Fibroblast of mammary gland (primary cell): ENCODE results near the gene OPCML.

Experiments
- DNase-seq: peaks from one replicate; pipeline ENCODE4 v3.0.0-alpha.2; 2010; ENCODE audit warnings: low read depth
- H3K4me3 ChIP-seq: 2 replicates; pipeline ENCODE4 v1.5.1; 2011; ENCODE audit warnings: low read depth, mild to moderate bottlenecking, low read length, moderate library complexity; ENCODE audit not compliant: control insufficient read depth
- TF ChIP-seq, protein P1 (sequence below): conservative IDR thresholded peaks from 2 replicates; pipeline ENCODE4 v1.5.1; 2011; ENCODE audit warnings: low read depth, low read length, inconsistent platforms; ENCODE audit not compliant: control insufficient read depth, insufficient read depth

OPCML gene

GRCh38 chr11:132640952-132641351, 891.3 kb downstream of the OPCML start:
- TF ChIP-seq, protein P1, sequence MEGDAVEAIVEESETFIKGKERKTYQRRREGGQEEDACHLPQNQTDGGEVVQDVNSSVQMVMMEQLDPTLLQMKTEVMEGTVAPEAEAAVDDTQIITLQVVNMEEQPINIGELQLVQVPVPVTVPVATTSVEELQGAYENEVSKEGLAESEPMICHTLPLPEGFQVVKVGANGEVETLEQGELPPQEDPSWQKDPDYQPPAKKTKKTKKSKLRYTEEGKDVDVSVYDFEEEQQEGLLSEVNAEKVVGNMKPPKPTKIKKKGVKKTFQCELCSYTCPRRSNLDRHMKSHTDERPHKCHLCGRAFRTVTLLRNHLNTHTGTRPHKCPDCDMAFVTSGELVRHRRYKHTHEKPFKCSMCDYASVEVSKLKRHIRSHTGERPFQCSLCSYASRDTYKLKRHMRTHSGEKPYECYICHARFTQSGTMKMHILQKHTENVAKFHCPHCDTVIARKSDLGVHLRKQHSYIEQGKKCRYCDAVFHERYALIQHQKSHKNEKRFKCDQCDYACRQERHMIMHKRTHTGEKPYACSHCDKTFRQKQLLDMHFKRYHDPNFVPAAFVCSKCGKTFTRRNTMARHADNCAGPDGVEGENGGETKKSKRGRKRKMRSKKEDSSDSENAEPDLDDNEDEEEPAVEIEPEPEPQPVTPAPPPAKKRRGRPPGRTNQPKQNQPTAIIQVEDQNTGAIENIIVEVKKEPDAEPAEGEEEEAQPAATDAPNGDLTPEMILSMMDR = no peak
- H3K4me3 ChIP-seq = no peak overlapping the region
- DNase-seq = no peak

DNA sequence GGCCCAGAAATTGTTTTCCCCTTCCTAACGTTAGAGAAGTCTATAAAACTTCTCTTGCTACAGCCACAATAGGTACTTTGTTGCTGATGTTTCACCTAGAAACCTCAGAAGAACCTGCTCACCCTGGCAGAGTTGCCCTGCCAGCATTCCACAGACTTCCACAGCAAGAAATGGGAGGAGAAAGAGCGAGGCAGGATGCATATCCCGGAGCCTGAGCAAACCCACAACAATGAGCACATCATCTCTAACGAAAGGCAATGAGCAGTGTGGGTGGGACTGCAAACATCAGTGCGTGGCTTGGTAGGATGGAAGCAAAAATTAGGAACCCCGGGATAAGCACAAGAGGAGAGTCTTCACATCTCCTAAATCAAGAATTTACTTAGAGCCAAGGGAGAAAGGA, 892.3 kb downstream of the OPCML start:
- TF ChIP-seq, protein P1 = no peak
- no peak overlapping the region for H3K4me3 ChIP-seq
- no peak for DNase-seq

- DNase-seq = no peak
- H3K4me3 ChIP-seq = no peak overlapping the region
- TF ChIP-seq, protein P1 = no peak
These were observed 892.9 kb downstream of the OPCML start for GRCh38 chr11:132639403-132639802.

DNA sequence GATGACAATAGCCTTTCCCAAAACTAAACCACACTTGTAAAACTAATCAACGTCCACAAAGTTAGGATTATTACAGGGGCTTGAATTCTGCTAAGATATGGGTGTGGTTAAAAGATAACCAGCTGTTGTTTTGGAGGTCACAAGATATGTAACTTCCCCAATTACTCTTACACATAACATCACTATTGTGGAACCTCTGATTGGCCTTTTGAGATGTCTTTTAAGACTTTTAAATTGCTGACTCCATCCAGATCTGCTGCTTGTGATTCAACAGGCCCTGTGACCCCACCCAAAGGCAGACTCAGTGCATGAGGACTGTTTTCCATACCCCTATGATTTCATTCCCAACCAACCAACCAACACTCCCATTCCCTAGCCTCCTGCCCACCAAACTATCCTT, 893.9 kb downstream of the OPCML start:
- TF ChIP-seq, protein P1 = no peak
- no peak for DNase-seq
- no peak overlapping the region for H3K4me3 ChIP-seq

DNA sequence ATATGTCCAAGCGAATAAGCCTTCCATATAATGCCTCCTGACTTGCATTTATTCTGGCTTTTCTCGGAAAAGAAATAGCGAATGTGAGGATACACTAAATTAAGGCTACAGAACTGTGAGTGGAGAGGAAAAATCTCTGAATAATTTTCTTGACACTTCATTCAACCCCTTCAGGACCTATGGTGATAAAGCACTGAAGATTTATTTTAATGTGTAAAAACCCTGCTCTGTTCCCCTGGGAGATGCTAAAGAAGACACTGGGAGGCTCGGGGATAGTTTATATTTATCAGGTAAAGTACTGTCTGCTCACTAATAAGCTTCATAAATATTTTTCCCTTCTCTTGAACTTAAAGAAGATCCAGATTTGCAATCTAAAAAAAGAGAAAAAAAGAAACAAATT, 895.8 kb downstream of the OPCML start:
- no peak for DNase-seq
- no peak overlapping the region for H3K4me3 ChIP-seq
- TF ChIP-seq, protein P1 = no peak

DNA sequence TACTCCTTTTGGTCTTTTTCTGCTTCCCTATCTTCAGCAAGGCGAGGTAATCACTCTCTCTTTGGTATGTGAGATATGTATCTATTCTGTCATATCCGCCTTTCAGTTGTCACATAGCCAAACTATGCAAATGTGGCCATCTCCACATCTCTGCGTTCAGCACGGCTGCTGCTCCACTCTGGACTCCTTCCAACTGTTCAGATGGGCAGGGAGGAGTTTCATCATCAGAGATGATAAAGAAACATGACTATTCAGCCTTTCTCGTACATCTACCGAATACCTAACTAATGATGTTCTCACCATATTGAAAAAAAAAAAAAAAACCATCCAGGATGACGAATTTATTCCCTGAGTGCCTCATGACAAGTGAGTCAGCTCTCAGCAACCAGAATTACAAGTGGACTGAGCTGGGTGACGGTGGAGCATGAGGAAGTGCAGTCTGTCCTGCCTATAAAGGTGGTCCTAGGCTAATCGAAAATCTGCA, 899.6 kb downstream of the OPCML start:
- H3K4me3 ChIP-seq = no peak overlapping the region
- TF ChIP-seq, protein P1 = no peak
- peak; percentile 82 for DNase-seq

DNA sequence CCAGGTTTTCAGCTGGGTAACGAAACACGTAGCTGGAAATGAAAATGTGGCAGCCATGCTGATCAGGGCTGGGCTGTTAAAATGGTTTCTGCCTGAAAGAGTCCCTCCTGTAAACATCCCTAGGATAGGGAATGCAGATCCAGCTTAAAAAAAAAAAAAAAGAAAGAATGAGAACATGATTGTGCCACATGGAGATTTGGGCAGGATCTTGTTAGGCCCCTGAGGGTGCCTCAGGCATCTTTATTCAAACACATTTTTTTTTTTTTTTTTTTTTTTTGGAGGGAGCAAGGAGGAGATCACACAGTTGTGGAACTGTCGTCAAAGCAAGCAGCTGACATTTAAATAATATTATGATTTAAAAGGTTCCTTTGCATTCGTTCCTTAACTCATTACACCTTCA, 900.3 kb downstream of the OPCML start:
- H3K4me3 ChIP-seq = no peak overlapping the region
- TF ChIP-seq, protein P1 = no peak
- DNase-seq = no peak
